Brain microvascular endothelial cell (primary cell): ENCODE data around the gene PTPRQ.

Experiments
- DNase-seq: peaks from one replicate; pipeline ENCODE4 v3.0.0-alpha.2; 2020
- H3K27ac ChIP-seq: fragments of 250-450 bp; sonication (Bioruptor Pico); 2 replicates; pipeline ENCODE4 v1.5.1; 2020; ENCODE audit warnings: mild to moderate bottlenecking, moderate library complexity
- H3K27me3 ChIP-seq: fragments of 250-450 bp; sonication (Bioruptor Pico); replicated peaks from 2 replicates; pipeline ENCODE4 v1.5.1; 2020; ENCODE audit warnings: mild to moderate bottlenecking
- H3K36me3 ChIP-seq: fragments of 250-450 bp; sonication (Bioruptor Pico); replicated peaks from 2 replicates; pipeline ENCODE4 v1.5.1; 2020; ENCODE audit warnings: mild to moderate bottlenecking
- H3K4me3 ChIP-seq: 2 replicates; pipeline ENCODE4 v1.5.1; 2011; ENCODE audit warnings: low read depth, mild to moderate bottlenecking, control low read depth, low read length, moderate library complexity
- CTCF ChIP-seq: IDR thresholded peaks from 2 replicates; pipeline ENCODE4 v1.5.1; 2011; ENCODE audit warnings: low read depth, mild to moderate bottlenecking, moderate library complexity, low read length, control low read depth, inconsistent platforms; ENCODE audit errors: missing control alignments
- in situ Hi-C: cut with HindIII; loops from 2 replicates; pipeline ENCODE4 v1.10.0; 2017; ENCODE audit warnings: low sequenced_read_pairs, low pct_ligation_motif_present

The PTPRQ gene

DNA sequence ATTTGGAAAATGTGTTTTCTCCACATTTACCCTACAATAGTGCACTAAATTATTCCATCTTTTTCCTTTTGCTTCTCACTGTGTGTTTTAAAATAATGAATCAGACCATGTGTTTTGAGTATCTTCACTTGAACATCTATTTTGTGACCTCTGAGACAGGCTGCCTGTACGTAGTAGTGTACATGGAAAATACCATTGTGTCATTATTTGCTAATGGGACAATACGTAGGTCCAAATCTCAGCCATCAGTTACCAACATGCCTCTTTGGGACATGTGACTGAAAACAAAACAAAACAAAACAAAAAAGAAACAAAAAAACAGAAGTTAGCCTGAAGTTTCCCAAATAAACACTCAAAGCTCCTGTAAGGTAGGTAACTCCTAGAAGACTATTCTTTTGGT is 256.3 kb downstream of the PTPRQ start:
- no peak overlapping the region for H3K27ac ChIP-seq
- DNase-seq, result no peak
- no peaks in the 10 kb centered on the region for H3K36me3 ChIP-seq
- in situ Hi-C loops, result no loop called here
- no peak overlapping the region for H3K4me3 ChIP-seq
- no peak for TF ChIP-seq CTCF
- H3K27me3 ChIP-seq, result no peaks in the 10 kb centered on the region

GRCh38 chr12:80701388-80701787 is 257.4 kb downstream of the PTPRQ start:
- TF ChIP-seq CTCF, result no peak
- Histone ChIP-seq H3K36me3 (no peaks in the 10 kb centered on the region), H3K4me3 (no peak overlapping the region), H3K27ac (no peak overlapping the region), H3K27me3 (no peaks in the 10 kb centered on the region)
- DNase-seq, result no peak
- in situ Hi-C loops, result no loop called here

- Histone ChIP-seq H3K4me3 (peak overlapping the region; percentile 26), H3K27ac (peak overlapping the region; percentile 53), H3K36me3 (no peaks in the 10 kb centered on the region), H3K27me3 (no peaks in the 10 kb centered on the region)
- TF ChIP-seq CTCF, result no peak
- in situ Hi-C loops, result no loop called here
- DNase-seq, result peak; percentile 71
Measured at GRCh38 chr12:80702889-80703805, 259.1 kb downstream of the PTPRQ start.

DNA sequence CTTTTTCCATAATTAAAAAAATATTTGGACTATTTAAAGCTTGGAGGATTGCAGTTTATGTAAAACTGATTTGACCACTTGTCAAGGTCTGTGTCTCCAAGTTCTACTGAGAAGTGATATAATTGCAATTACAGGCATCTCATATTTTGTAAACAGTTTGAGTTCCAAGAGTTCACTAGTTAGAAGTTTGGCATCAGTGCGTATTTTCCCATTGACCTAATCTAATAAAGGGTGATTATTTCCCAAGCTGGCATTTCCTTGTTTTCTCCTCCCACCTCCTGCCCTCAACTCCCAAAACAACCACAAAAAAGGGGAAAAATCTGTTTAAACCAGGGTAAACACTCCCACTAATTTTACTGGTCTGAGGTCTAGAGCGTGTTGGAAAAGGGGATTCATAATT is 260.4 kb downstream of the PTPRQ start:
- Histone ChIP-seq H3K36me3 (no peaks in the 10 kb centered on the region), H3K27ac (no peak overlapping the region), H3K27me3 (no peaks in the 10 kb centered on the region), H3K4me3 (no peak overlapping the region)
- no peak for TF ChIP-seq CTCF
- in situ Hi-C loops, result no loop called here
- no peak for DNase-seq

GRCh38 chr12:80707126-80707829 is 263.2 kb downstream of the PTPRQ start, which contains the start of gene MYF6:
TSS of gene MYF6 (plus strand) at chr12:80707634. CDS start at chr12:80707720, 86 bp downstream.
- H3K36me3 ChIP-seq, result no peaks in the 10 kb centered on the region
- in situ Hi-C loops, result no loop called here
- H3K27ac ChIP-seq, result no peak within 1 kb of the TSS
- no peak for TF ChIP-seq CTCF
- DNase-seq, result no peak
- H3K4me3 ChIP-seq, result peak within 1 kb of the TSS; percentile 46
- no peaks in the 10 kb centered on the region for H3K27me3 ChIP-seq
